T1000 (cell line): ENCODE measurements around the gene NCS1.

ENCODE experiments used
- DNase-seq: peaks from one replicate; lab custom pipeline; 2025; ENCODE audit warnings: mixed read lengths; lab: John Stamatoyannopoulos, UW

Gene NCS1

DNA sequence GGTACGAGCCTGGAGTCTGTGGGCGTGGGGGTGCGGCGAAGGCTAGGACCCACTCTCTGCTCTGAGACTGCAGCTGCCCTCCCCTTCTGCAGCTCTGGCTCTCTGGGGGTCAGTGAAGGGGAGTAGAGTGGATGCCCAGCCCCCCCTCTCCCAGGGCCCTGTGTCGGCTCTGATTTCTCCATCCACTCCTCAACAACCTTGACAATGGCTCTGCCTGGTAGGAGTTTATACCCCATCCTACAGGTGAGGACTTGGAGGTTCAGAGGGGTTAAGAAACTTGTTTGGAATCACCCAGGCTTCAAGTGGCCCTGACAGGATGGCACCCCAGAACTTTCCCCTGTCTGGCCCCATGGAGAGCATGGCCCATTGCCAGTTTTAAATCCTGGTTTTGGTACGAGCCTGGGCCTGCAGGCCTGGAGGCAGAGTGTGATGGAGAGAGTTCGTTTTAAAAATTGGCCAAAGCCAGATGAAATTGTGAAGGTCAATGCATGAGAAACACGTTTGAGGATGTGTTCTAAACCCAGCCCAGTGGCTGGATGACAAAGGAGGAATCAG lies 22.3 kb downstream of the NCS1 start:
- DNase-seq, result no peak

DNA sequence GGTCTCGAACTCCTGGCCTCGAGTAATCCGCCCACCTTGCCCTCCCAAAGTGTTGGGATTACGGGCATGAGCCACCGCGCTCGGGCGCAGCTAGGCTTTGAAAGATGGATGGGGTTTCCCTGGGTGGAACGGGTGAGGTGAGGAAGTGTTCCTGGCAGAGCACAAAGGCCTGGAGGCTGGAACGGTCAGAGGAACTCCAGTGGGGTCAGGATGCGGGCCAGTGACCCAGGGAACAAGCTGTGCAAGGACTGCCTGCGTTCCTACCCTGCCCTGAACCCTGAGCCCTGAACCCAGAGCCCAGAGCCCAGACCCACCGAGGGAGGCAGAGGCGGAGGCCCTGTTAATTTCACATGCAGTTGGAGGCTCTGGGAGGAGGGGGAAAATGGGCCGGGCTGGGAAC lies 23.4 kb downstream of the NCS1 start:
- DNase-seq, result no peak

DNA sequence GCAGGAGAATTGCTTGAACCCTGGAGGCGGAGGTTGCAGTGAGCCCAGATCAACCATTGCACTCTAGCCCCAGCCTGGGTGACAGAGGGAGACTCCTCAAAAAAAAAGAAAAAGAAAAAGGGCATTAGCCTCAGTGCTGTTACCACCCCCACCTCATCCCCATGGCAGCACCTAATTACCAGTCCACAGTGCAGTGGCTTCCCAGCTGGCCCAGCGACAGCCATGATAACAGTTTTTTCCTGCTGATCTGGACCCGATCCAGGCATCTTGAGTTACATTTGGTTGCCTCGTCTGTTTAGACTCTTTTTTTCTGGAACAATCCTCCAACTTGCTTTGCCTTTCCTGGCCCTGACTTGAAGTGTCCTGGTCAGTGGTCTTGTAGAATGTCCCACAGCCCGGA lies 24.4 kb downstream of the NCS1 start:
- DNase-seq, result no peak

- DNase-seq, result no peak
Measured at GRCh38 chr9:130197386-130197785, 25.2 kb downstream of the NCS1 start.

DNA sequence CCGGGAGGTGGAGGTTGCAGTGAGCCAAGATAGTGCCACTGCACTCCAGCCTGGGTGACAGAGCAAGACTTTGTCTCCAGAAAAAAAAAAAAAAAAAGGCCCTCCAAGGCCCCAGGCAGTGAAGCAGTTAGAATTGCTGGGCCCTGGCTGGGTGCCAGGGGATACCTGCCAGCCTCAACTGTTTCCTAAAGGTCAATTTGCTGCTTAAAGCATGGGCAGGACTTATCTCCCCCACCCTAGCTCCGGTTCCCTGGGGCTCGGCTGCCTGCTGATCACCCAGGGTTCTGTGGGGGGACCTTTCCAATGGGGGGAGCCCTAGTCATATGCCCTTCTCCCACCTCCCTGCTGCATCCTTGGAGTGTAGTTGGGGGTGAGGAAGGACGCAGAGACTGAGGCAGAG lies 25.7 kb downstream of the NCS1 start:
- no peak for DNase-seq

GRCh38 chr9:130198501-130199179 lies 26.4 kb downstream of the NCS1 start:
- no peak for DNase-seq

GRCh38 chr9:130199605-130200004 lies 27.4 kb downstream of the NCS1 start:
- DNase-seq, result no peak

GRCh38 chr9:130200038-130200849 lies 28.0 kb downstream of the NCS1 start:
- DNase-seq, result no peak

GRCh38 chr9:130201399-130201873 lies 29.2 kb downstream of the NCS1 start:
- DNase-seq, result no peak

DNA sequence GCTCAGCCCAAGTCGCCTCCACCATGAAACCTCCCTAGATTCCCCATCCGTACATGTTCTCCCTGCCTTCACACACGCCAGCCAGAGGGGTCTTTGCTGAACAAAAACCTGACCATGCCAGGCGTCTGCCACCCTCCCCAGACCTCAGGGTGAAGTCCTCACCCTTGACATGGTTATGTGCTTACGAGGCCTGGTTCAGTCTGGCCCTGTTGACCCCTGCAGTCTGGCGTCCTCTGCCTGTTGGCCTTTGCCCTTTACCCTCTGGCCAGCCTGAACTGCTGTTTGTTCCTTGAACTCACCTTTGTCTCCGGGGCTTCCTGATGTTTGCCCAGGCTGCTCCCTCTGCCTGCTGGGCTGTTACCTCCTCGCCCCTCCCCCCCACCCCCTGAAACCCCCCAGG lies 29.8 kb downstream of the NCS1 start:
- DNase-seq, result no peak

DNA sequence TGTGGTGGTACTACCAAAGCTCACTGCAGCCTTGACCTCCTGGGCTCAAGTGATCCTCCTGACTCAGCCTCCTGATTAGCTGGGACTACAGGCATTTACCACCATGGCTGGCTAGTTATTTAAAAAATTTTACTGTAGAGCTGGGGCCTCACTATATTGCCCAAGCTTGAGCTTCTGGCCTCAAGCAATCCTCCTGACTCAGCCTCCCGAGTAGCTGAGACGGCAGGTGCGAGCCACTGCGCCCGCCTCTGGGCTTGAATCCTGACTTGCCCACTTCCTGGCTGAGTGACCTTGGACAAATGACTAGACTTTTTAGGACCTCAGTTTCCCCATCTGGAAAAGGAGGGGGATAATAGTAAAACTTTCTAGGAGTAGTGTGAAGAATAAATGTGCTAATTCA lies 32.1 kb downstream of the NCS1 start:
- DNase-seq, result no peak

DNA sequence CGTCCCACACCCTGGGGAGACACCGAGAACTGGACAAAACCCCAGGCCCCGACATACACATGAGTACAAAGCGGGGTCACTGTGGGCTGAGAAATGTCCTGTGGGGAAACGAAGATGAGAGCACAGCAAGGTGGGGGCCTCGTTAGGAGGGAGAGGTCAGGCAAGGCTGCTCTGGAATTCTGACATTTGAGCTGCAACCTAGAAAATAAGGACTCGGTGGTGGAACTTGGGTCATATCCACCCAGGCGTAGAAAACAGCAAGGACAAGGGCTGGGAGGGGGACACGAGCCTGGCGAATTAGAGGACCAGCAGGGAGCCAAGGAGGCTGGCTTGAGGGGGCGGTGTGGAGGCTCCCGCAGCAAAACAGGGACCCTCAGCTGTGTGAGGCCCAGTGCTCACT lies 32.8 kb downstream of the NCS1 start:
- no peak for DNase-seq

DNA sequence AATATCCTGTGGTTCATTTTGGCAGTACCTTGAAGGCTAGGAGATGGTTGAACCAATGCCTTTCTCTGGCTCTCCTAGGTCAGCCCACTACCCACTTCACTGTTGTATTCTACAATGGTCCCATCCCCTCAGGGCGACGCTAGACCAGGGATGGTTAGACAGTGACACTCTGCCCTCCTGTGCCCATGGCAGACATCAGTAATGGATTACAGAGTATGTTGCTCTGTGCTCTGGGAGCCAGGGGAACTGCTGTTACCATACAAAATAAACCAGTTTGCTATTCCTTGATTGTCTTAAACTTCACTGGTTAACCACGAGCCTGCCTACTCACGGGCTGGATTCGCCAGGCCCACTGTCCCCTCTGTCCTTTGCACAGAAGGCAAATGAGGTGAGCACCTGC lies 33.7 kb downstream of the NCS1 start:
- no peak for DNase-seq

DNA sequence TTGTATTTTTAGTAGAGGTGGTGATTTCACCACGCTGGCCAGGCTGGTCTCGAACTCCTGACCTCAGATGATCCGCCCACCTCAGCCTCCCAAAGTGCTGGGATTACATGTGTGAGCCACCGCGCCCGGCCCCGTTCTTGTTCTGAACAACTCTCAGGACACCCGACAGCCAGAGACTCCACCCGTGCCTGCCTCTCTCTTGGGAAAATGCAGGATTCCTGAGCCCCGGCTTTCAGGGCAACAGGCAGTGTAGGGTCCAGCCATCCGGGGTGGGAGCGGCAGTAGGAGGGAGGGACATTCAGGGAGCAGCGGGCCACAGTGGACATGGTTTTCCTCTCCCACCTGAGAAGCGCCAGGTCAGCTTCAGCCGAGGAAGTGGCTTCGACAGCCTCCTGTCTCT lies 34.4 kb downstream of the NCS1 start:
- no peak for DNase-seq

- no peak for DNase-seq
Measured at GRCh38 chr9:130207241-130207992, 35.2 kb downstream of the NCS1 start.

DNA sequence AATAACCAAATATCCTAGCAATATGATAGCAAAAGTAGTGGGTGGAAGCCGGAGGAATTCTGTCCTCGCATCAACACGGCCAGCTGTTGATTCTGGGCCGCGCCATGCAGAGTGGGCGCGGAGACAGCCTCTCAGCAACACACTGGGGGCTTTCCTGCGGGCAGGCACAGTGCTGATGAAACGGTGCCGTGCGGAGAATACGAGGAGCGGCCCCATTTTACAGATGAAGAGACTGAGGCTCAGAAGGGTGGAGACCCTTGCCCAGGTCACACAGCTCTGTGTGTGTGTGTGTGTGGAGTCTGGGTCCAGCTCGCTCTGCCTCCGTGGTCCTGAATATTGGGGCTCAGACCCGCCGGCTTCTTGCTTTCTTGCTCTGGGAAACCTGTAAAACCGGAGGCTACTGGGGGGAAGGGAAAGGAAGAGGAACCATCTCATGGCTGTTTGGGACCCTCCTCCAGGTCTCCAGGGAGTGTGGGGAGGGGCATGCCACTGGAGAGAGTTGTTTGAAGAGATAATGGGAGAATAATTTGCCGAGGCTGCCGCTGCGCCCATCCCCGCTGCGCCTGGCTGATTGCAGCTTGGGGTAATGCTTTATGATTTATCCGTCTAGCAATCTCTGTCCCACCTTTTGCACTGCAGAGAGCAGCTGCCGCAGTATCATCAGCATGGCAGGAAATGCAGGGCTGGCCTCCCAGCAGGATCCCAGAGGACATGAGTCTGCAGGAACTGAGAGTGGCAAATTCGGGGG lies 36.6 kb downstream of the NCS1 start:
- DNase-seq, result no peak

GRCh38 chr9:130209422-130209821 lies 37.2 kb downstream of the NCS1 start:
- DNase-seq, result no peak

DNA sequence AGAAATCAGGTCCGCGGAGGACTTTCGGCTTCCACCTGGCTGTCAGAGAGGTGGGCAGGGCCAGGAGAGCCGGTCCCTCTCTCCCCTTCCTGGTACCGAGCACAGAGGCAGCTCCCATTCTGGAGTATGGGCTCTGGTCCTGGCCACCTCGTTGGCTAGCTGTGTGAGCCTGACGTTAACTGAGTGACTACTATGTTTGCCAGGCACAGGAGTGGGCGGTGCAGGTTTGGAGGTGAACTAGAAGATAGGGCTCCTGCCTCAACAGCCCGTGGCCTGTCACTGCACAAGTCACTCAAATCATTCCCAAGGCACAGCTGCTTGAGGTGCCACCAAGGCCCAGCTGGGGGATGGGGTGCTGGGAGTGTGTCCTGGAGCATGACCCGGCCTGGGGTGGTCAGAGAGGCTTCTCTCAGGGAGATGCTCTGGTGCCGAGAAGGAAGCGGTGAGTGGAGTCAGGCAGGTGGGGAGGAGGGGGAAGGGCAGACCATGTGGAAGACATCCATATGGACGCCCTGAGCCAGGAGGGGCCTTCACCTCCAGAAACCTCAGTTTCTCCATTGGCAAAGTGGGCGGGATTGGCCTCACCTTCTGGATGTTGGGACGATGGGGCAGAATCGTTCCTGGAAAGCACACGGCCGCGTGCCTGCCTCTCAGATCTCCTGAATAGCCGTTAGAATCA lies 39.5 kb downstream of the NCS1 start:
- DNase-seq, result no peak

GRCh38 chr9:130212543-130213297 lies 40.5 kb downstream of the NCS1 start:
- DNase-seq, result no peak
